ENCODE measurements around the gene USP22. TPM values are rescaled to one million over a fixed set of nuclear protein-coding genes. Genes with fewer than 3 reads are reported as not detected.

The USP22 gene
- total and polyA plus RNA-seq, 4 donors: 33.3 to 180 (median 112) TPM

- 70 to 81% methylated on average over 8 of the region's 8 CpGs for WGBS, 2 donors
- Histone ChIP-seq H3K27ac (ENCODE audit: low read depth in 1 of 2, low read length in 1 of 2) (no peak overlapping the region), H3K9me3 (ENCODE audit: control insufficient read depth in 4 of 4, insufficient read depth in 3 of 4, low read length in 3 of 4) (no peaks in the 10 kb centered on the region), H3K27me3 (ENCODE audit: control insufficient read depth in 3 of 3, insufficient read depth in 3 of 3, low read length in 2 of 3) (no peaks in the 10 kb centered on the region), H3K4me3 (no peak overlapping the region), H3K9ac (ENCODE audit: insufficient read depth in 1 of 2, low read length in 2 of 2) (no peak overlapping the region), H3K4me1 (ENCODE audit: control insufficient read depth in 5 of 5, insufficient read depth in 5 of 5, low read length in 5 of 5) (peaks cover 23 to 58% (median 37%) of the 10 kb centered on the region in 5 donors), H3K36me3 (ENCODE audit: control insufficient read depth in 4 of 4, insufficient read depth in 4 of 4, low read length in 4 of 4) (peaks cover 11 to 23% (median 13%) of the 10 kb centered on the region in 4 donors)
- TF ChIP-seq CTCF (IDR thresholded peaks at IDR 0.05; ENCODE audit: control extremely low read depth, extremely low read depth): no peak
- no peak for ATAC-seq (ENCODE audit: insufficient read depth, low FRiP score)
- DNase-seq: peak in 1 of 3 donors; percentile 51
These were observed 10.9 kb downstream of the USP22 start for GRCh38 chr17:21031756-21032396.

GRCh38 chr17:21030375-21030774, 12.4 kb downstream of the USP22 start:
- DNase-seq (no peak), ATAC-seq (ENCODE audit: insufficient read depth, low FRiP score) (no peak)
- no peak overlapping the region for H3K4me3 ChIP-seq
- H3K27me3 ChIP-seq (ENCODE audit: control insufficient read depth in 3 of 3, insufficient read depth in 3 of 3, low read length in 2 of 3): no peaks in the 10 kb centered on the region
- H3K4me1 ChIP-seq (ENCODE audit: control insufficient read depth in 5 of 5, insufficient read depth in 5 of 5, low read length in 5 of 5): peaks cover 22 to 47% (median 30%) of the 10 kb centered on the region in 5 donors
- no peak overlapping the region for H3K9ac ChIP-seq (ENCODE audit: insufficient read depth in 1 of 2, low read length in 2 of 2)
- no peaks in the 10 kb centered on the region for H3K9me3 ChIP-seq (ENCODE audit: control insufficient read depth in 4 of 4, insufficient read depth in 3 of 4, low read length in 3 of 4)
- H3K27ac ChIP-seq (ENCODE audit: low read depth in 1 of 2, low read length in 1 of 2): no peak overlapping the region
- 82 to 89% methylated on average over 7 of the region's 7 CpGs for WGBS, 2 donors
- no peak for TF ChIP-seq CTCF (IDR thresholded peaks at IDR 0.05; ENCODE audit: control extremely low read depth, extremely low read depth)
- peaks cover 15 to 26% (median 22%) of the 10 kb centered on the region in 4 donors for H3K36me3 ChIP-seq (ENCODE audit: control insufficient read depth in 4 of 4, insufficient read depth in 4 of 4, low read length in 4 of 4)

GRCh38 chr17:21029515-21029914, 13.3 kb downstream of the USP22 start:
- TF ChIP-seq CTCF (IDR thresholded peaks at IDR 0.05; ENCODE audit: control extremely low read depth, extremely low read depth): no peak
- ATAC-seq (ENCODE audit: insufficient read depth, low FRiP score) (no peak), DNase-seq (no peak)
- 33 to 51% methylated on average over 2 of the region's 2 CpGs for WGBS, 2 donors
- peaks cover 16 to 34% (median 28%) of the 10 kb centered on the region in 4 donors for H3K36me3 ChIP-seq (ENCODE audit: control insufficient read depth in 4 of 4, insufficient read depth in 4 of 4, low read length in 4 of 4)
- H3K9me3 ChIP-seq (ENCODE audit: control insufficient read depth in 4 of 4, insufficient read depth in 3 of 4, low read length in 3 of 4): no peaks in the 10 kb centered on the region
- H3K27me3 ChIP-seq (ENCODE audit: control insufficient read depth in 3 of 3, insufficient read depth in 3 of 3, low read length in 2 of 3): no peaks in the 10 kb centered on the region
- no peak overlapping the region for H3K4me3 ChIP-seq
- H3K9ac ChIP-seq (ENCODE audit: insufficient read depth in 1 of 2, low read length in 2 of 2): peak overlapping the region in 1 of 2 donors; percentile 7
- peaks cover 19 to 40% (median 24%) of the 10 kb centered on the region in 5 donors for H3K4me1 ChIP-seq (ENCODE audit: control insufficient read depth in 5 of 5, insufficient read depth in 5 of 5, low read length in 5 of 5)
- H3K27ac ChIP-seq (ENCODE audit: low read depth in 1 of 2, low read length in 1 of 2): peak overlapping the region in 1 of 2 donors; percentile 14
